ENCODE data around the gene ISCU.
"Not testable (repeated sequence)": the region's sequence is repeated elsewhere in the genome, so short reads cannot be mapped to it uniquely, and the experiment has no call there.

ISCU gene

DNA sequence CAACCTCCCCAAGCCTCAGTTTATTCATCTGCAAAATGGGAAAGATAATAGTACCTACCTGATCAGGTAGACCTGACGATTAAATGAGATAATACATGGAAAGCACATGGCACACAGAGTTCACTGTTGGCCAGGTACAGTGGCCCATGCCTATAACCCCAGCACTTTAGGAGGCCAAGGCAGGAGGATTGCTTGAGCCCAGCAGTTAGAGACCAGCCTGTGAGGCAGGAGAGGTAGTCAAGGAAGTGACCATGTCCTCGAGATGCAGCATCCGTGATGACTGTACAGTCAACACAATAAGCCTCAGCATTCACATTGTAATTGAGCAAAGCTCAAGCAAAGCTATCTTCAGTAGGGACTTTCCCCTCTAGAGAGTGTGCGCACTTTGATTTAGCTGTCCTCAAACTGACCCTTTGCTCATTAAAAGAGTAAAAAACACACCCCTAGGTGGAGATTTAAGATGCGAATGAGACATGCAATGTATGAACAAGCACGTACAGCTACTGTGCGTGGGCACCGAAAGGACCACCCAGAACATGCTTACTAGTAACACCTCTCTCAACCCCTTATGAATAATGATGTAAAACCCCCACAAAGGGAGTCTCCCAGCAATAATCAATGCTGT lies 9.9 kb downstream of the ISCU start:
- DNase-seq, result no peak

DNA sequence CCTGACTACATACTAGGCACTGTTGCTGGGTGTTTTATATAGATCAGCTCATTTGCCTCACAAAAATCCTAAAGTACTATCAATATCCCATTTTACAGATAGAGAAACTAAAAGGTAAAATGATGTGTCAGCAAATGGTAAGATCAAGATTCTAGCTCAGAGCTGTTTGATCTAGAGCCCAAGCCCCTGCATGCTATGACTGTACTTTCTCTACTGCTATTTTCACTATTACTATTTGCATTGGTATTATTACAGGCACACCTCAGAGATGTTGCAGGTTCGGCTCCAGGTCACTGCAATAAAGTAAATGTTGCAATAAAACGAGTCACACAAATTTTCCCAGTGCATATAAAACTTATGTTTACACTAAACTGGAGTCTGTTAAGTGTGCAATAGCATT lies 10.9 kb downstream of the ISCU start:
- DNase-seq, result no peak

DNA sequence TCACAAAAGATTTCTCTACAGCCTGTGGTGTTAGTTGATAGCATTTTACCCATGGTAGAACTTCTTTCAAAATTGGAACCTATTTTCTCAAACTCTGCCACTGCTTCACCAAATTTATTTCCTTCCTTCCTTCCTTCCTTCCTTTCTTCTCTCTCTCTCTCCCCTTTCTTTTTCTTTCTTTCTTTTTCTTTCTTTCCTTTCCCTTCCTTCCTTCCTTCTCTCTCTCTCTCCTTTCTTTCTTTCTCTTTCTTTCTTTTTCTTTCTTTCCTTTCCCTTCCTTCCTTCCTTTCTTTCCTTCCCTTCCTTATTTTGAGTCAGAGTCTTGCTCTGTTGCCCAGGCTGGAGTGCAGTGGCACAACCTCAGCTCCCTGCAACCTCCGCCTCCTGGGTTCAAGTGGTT lies 11.9 kb downstream of the ISCU start:
- not testable (repeated sequence) for DNase-seq

DNA sequence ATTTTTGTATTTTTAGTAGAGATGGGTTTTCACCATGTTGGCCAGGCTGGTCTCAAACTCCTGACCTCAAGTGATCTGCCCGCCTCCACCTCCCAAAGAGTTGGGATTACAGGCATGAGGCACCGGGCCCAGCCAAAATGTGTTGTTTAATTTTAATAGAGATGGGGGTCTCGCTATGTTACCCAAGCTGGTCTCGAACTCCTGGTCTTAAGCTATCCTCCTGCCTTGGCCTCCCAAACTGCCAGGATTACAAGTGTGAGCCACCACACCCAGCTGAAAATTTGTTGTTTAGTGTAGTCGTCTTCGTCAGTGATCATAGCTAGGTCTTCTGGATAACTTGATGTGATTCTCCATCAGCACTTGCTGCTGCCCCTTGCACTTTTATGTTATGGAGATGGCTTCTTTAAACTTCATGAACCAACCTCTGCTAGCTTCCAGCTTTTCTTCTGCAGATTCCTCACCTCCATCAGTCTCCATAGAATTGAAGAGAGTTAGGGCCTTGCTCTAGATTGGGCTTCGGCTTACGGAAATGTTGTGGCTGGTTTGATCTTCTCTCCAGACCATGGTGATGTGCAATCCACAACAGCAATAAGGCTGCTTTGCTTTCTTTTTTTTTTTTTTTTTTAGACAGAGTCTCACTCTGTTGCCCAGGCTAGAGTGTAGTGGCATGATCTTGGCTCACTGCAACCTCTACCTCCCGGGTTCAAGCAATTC lies 13.0 kb downstream of the ISCU start:
- no peak for DNase-seq

DNA sequence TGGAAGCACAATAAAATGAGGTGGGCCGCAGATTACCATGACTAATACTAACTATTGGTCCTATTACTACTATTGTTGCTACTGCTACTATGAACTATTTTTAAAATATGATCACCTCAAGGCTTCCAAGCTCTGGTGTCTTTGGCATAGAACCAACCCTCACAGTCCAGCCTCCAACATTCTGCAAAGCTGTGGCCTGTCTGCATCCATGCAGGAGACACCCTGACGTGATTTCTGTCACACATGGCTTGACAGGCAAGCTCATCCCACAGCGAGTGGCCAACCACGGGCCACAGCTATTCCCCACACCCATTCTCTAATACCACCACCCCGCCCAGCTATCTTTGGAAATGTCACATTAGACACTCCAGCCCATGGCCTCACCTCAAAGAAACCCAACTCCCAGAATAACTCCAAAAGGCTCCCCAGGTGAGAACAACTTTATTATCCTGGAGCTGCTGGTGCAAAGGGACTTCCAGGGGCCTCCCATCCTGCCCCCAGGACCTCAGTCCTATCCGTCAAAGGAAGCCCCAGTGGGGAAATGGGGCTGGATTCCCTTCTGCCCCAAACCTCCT lies 14.4 kb downstream of the ISCU start:
- DNase-seq, result no peak

DNA sequence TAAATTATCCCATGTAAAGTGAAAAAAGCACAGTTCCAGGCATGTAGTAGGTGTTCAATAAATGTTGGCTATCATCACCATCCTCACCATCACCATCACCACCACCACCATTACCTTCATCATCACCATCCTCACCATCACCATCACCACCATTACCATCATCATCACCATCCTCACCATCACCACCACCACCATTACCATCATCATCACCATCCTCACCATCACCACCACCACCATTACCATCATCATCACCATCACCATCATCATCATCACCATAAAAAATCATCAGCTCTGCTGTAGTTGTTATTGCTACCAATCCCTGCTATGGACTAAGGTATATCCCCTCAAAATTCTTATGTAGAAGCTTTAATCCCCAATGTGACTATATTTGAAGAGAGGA lies 15.1 kb downstream of the ISCU start:
- DNase-seq, result no peak

DNA sequence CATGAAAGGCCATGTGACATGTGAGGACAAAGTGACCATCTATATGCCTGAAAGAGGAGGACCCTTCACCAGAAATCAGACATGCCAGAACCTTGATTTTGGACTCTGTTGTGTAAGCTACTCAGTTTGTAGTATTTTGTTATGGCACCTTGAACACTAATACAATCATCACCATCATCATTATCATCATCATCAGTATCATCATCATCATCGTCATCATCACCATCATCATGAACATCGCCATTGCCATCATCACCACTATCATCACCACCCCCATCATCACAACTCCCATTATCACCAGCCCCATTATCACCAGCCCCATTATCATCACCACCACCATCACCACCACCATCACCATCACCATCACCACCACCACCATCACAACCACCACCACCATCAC lies 15.9 kb downstream of the ISCU start:
- DNase-seq, result no peak

DNA sequence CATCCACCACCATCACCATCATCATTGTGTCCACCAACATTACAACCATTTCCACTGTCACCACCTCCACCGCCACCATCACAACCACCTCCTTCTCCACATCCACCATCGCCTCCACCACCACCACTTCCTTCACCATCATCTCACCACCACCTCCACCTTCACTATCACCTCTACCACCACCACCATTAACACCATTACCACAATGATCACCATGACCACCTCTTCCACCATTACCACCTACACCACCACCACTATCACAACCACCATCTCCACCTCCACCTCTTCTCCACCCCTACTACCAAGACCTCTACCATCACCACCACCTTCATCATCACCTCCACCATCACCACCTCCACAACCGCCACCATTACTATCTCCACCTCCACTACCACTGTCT lies 16.4 kb downstream of the ISCU start:
- no peak for DNase-seq

DNA sequence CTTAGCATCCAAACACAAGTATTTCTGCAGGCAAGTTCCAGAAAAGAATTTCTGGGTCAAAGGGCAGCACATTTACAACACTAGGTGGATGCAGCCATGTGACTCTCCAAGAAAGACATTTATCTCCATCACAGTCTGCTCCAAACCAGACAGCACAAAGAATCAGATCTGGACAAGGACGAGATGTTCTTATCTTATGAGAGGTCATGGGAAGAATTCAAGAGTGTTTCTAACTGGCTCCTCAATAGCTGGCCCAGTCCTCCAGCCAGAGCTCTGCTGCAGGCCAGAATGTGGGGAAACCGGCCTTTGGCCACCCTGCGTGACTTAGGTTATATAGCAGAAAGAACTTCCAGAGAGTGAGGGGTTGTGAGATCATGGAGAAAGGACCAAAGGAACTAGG lies 18.1 kb downstream of the ISCU start:
- no peak for DNase-seq

DNA sequence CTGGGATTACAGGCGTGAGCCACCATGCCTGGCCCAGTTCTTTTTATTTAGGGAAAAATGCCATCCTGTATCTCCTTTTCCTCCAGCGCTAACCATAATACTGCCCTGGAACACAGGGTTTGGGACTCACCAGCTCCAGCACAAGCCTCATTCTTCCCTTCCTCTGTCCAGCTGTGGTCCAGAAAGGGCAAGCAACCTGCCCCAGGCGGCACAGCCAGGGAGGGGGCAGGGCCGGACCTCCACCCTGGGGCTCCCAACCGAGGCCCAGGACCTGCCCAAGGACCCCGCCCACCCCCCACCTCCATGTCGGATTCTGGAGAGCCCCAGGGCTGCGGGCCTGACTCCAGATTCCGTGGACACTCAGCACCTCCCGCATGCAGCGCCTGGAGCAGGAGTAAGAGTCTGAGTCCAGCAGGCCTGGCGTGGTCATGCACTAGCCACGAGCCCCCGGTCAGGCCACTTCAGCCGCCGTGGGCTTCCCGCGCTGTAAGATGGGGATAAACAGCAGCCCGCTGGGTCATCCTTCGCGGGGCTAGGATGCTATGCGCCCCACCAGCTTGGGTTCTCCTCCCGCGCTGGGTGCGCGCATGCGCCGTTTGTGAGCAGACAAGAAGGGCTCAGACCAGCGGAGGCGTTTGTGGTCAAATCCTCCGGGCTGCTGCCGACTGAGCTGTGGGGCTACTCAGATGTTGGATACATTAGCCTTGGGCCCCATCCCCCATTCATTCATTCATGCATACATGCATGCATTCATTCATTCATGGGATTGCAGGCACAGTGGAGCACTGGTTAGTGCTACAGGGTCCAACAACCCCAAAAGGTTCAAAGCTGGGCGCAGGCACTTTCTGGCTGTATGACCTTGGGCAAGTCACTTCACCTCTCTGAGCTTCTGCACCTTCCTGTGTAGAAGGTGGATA lies 19.2 kb downstream of the ISCU start:
- no peak for DNase-seq

DNA sequence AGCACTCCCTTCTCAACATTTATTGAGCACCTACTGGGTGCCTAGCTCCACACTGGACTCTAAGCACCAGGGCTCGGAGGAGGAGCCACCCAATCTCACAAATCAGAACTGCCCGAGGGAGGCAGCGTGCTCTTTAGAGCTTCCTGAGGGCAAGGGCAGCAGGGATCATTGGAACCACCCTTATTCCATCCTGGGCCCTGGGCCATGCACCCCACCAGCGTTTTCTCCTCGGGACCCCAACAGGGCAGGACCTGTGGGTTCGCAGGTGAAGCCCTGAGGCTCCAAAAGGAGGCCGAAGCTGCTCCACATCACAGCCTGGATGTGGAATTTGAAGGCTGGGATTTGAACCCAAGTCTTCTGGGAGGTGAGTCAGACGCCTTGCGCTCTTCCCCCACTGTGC lies 20.1 kb downstream of the ISCU start:
- no peak for DNase-seq

DNA sequence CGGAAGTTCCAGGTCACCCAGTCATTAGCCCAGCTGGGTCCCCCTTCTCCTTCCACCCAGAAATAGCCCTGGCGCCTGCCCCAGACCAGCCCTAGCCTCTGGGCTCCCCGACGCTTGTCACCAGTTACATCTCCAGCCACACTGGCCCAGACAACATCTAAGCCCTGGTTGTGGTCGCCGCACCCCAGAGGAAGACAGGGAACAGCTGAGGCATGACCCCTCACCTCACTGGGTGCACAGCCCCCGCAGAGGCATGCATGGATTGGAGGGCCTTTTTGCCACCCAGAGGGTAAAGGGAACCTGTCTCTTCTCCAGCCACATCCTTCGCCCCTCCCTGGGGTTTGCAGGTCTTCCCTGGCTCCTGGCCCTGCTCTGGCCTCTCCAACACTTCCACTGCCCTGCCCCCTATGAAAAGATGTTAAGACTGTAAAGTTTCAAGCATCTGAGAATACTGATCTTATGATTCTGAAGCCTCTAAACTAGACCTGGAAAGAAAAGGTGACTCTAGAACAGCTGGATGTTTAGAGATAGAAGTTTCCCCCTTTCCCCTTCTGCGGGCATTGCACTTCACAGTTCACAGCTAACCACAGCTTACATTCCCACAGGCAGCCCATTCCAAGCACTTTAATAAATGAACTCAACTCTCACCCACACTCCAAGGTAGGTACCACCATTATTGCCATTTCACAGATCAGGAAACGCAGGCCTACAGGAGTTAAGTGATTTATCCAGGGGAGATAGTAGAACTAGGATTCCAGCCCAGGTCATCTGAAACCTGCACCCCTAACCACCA lies 20.8 kb downstream of the ISCU start:
- no peak for DNase-seq

DNA sequence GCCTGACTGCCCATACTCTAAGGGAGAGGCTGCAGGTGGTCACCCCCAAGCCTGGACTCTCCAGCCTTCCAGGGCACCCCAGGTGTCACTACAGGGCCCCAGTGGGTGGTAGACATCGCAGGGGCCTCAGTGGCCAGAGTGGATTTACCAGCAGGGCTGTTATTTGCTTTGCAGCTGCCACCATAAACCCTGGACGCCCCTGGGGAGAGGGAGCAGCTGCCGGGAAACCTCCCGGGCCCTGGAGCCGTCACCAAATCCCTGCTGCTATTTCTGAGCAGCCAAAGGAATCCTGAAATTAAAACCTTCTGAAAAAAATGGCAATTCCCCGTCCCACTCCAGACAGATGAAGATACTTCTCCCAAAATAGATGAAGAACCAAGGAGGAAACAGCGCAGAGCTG lies 21.6 kb downstream of the ISCU start:
- peak; percentile 12 for DNase-seq

DNA sequence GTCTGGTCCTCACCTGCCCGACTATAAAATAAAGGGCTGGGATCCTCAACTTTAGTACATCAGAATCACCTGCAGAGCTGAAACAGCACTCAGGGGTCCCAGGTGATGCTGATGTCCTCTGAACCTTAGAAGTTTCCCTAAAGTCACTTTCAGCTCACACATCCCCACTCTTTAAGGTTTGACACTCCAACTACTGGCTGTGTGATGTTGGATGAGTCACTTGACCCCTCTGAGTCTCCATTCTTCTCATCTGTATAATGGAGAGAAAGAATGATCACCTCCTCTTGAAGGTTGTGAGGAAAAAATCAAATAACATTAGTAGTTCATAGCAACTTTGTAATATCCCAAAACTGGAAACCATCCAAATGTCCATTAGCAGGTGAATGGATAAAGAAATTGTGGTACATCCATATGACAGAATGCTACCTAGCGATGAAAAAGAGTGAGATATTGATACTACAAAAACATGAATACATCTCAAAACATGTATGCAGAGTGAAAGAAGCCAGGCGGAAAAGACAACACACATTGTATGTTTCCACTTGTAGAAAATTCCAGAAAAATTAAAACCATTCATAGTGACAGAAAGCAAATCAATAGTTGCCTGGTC lies 22.2 kb downstream of the ISCU start:
- no peak for DNase-seq

DNA sequence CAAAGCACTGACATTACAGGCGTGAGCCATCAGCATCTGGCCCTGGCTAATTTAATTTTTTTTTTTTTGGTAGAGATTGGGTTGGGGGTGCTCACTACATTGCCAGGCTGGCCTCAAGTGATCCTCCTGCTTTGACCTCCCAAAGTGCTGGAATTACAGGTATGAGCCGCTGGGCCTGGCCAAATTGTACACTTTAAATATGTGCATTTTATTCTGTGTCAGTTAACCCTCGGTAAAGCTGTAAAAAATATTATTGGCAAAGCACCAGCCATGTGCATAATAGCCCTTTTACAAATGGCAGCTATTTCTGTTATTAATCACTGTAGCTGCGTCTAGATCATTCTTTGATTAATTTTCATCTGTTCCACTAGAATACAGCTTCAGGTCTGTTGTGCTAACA lies 23.5 kb downstream of the ISCU start:
- DNase-seq, result no peak

DNA sequence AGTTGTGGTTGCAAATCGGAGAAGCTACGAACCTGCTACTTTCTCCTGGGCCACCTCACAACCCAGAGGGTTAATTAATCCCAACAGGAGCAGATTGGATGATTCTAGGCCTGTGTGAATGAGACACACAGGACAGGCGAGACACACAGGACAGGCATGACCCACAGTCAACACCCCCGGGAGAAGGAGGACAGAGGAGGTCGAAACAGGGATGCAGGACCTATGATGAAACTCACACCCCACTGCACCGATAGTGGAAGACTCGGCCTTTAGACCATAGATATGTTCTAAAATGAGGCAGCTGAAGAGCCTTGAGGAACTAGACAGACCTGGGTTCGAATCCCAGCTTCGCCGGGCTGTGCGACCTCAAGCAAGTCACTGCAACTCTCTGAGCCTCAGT lies 23.9 kb downstream of the ISCU start:
- no peak for DNase-seq

DNA sequence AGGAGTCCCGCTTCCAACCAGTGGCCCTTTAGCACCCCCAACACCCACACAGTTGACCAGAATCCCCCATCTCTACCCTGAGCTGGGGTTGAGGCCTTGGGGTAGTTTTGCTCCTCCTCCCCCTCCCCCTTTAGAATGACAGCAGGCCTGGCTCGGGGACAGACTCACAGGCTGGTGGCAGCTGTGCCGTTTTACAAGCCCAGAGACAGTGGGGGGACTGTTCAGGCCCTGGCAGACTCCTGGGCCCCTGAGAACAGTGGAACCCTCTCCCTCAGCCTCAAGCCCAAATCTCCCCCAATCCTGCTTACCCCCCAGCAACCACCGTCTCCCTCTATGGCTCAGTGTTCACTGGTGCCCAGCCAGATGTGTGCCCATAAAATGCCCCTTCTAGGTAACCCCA lies 25.4 kb downstream of the ISCU start:
- DNase-seq, result no peak

DNA sequence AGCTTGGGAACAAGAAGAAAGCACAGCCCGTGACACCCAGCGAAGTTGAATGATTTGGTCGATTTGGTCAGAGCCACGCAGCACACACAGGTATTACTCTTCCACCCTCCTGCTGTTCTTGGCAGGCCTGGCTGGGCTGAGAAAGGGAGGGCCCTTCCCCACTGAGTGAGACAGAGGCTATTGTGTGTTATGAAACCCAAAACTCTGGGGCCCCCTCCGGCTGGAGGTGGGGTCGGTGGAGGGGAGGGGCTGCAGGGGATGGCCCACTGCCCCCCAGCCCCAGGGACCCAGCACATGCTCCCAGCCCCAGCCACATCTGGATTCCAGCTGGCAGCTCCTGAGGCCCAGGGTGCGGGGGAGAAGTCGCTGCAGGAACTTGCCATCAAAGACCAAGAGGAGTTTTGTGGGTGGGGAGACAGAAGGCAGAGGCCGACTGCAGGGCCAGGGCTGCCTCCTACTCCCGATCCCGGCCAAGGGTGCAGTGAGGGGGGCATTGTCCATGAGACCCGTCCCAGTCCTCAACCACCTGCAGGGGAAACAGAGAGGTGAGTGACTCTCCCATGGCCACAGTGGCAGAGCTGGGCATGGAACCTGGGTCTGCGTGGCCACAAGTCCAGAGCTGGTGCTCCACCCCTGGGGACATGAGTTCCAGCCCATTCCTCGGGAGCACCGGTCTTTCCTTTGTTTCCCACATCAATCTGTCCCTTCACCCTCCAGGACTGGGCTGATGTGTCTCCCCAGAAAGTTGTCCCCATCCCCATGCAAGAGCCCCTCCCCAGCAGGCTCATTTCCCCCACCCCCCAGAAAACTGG lies 26.8 kb downstream of the ISCU start:
- no peak for DNase-seq

DNA sequence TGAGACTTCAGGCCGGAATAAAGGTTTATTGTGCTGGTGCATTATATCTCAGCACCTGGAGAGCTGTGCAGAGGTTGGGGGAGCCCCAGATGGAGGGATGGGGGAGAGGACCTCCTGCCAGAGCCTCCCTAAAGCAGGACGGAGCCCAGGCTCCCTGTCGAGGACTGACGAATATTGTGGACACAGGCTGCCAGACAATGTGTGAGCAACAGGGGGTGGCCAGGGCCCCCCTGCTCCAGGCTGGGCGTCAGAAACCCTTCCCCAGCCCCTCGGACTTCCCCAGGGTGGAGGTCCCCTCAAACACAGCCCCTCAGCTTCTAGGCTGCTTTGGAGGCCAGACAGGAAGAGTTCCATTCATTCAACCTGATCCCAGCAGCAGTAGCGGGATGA lies 27.4 kb downstream of the ISCU start:
- DNase-seq, result no peak

DNA sequence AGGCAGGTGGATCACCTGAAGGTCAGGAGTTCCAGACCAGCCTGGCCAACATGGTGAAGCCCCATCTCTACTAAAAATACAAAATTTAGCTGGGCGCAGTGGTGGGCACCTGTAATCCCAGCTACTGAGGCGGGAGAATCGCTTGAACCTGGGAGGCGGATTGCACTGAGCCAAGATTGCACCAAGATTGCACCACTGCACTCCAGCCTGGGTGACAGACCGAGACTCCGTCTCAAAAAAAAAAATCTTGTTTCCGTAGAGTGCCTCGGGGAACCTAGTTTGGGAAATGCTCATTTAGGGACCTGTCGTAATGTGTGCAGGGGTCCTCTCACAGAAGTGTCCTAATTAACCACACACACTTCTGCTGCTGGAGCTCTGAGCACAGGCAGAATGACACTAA lies 28.1 kb downstream of the ISCU start:
- DNase-seq, result not testable (repeated sequence)

DNA sequence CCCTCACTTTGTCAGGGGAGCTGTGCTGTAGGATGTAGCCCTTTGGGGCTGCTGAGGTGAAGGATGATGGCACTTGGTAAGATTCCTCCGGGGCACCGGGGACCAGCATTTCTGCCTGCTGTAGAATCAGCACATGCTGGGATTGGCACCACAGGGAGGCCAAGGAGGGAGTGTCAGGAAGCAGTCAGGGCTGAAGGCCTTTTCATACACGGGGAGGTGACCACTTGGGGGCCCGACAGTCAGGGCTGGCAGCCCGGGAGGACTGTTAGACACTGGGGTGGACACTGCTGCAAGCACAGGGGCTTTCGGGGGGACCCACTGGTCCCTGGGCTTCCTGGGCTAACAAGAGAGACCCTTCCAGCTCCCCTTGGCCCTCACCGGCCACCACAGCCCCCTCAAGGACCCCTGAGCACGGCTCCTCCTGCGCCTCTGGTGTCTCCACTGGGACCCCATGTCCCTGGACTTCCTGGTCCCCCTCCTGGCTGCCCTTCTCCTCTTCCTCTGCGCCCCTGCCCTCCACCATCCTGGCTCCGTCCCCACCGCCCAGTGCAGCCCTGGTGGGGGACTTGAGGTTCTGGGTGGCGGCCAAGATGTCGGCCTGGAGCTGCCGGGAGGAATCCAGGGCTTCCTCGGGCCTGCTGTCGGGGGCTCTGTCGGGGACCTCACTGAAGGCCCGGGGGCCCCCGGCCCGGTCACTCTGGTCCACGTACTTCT lies 29.0 kb downstream of the ISCU start:
- DNase-seq, result no peak

Measured in NCI-H1417 treated with DMSO at 0.1 percent for 48 hours (cell line).